Esophagus squamous epithelium (tissue), 4 donors: ENCODE results near the gene TMEM123.
"Not testable (repeated sequence)": the region's sequence is repeated elsewhere in the genome, so short reads cannot be mapped to it uniquely, and the experiment has no call there.

ENCODE experiments used
- CTCF ChIP-seq, 6 experiments: fragments of 450-650 bp in 4 of 6; fragments of 200-600 bp in 2 of 6; sonication (generic) in 2 of 6; IDR thresholded peaks; one replicate each; pipeline ENCODE4 v1.5.1; 2016 to 2019; ENCODE audit warnings: antibody characterized with exemption in 6 of 6, mild to moderate bottlenecking in 4 of 6, moderate library complexity in 4 of 6
- POLR2A ChIP-seq, 4 donors: fragments of 450-650 bp; IDR thresholded peaks; one replicate each; pipeline ENCODE4 v1.6.1; 2017; ENCODE audit warnings: antibody characterized with exemption in 4 of 4, mild to moderate bottlenecking in 4 of 4, moderate library complexity in 3 of 4

- not testable (repeated sequence) for TF ChIP-seq CTCF, POLR2A (IDR thresholded peaks at IDR 0.05)
Observed at GRCh38 chr11:102433571-102433970, 19.0 kb downstream of the TMEM123 start.
